GM18951 (cell line): ENCODE data around the gene FCF1.
A peak's percentile ranks its signal among the peaks of the same experiment; 100 is the strongest.

Experiments used
- POLR2A ChIP-seq: IDR thresholded peaks from 4 replicates; pipeline ENCODE4 v1.6.1; 2011; ENCODE audit warnings: mild to moderate bottlenecking; ENCODE audit not compliant: insufficient read length, insufficient read depth; ENCODE audit errors: extremely low read depth
- in situ Hi-C: fragments of 300-500 bp; cut with MboI; formaldehyde crosslinking; loops from one replicate; pipeline ENCODE4 v1.12.0; 2022; ENCODE audit warnings: low sequenced_read_pairs, mixed read lengths, inconsistent platforms; ENCODE audit not compliant: unreplicated experiment

Gene FCF1

GRCh38 chr14:74712499-74713394, at the start of gene FCF1, which contains the start of gene AREL1:
Gene FCF1, plus strand, starts transcription at chr14:74713144. Its CDS starts 54 bp downstream, at chr14:74713198.
Gene AREL1, minus strand, starts transcription at chr14:74713080. Its CDS starts 27,465 bp downstream, at chr14:74685615.
- TF ChIP-seq POLR2A, result peak; percentile 91
- in situ Hi-C loops, result no loop called here

GRCh38 chr14:74663884-74664283, 49.1 kb upstream of the FCF1 start:
- TF ChIP-seq POLR2A, result no peak
- in situ Hi-C loops, result no loop called here

GRCh38 chr14:74664717-74665116, 48.2 kb upstream of the FCF1 start:
- TF ChIP-seq POLR2A, result no peak
- in situ Hi-C loops, result no loop called here

GRCh38 chr14:74667758-74668157, 45.2 kb upstream of the FCF1 start:
- in situ Hi-C loops, result no loop called here
- no peak for TF ChIP-seq POLR2A

GRCh38 chr14:74669256-74669655, 43.7 kb upstream of the FCF1 start:
- TF ChIP-seq POLR2A, result no peak
- in situ Hi-C loops, result no loop called here

GRCh38 chr14:74669846-74670245, 43.1 kb upstream of the FCF1 start:
- in situ Hi-C loops, result no loop called here
- no peak for TF ChIP-seq POLR2A

- in situ Hi-C loops, result no loop called here
- TF ChIP-seq POLR2A, result no peak
These were observed 42.1 kb upstream of the FCF1 start for GRCh38 chr14:74670726-74671411.

- in situ Hi-C loops, result no loop called here
- TF ChIP-seq POLR2A, result no peak
These were observed 41.2 kb upstream of the FCF1 start for GRCh38 chr14:74671789-74672188.

- in situ Hi-C loops, result no loop called here
- no peak for TF ChIP-seq POLR2A
These were observed 39.2 kb upstream of the FCF1 start for GRCh38 chr14:74673768-74674167.

- TF ChIP-seq POLR2A, result no peak
- in situ Hi-C loops, result no loop called here
These were observed 37.7 kb upstream of the FCF1 start for GRCh38 chr14:74675219-74675618.

- TF ChIP-seq POLR2A, result no peak
- in situ Hi-C loops, result no loop called here
These were observed 30.6 kb upstream of the FCF1 start for GRCh38 chr14:74682169-74682952.

GRCh38 chr14:74683406-74683805, 29.5 kb upstream of the FCF1 start:
- in situ Hi-C loops, result no loop called here
- TF ChIP-seq POLR2A, result no peak

- TF ChIP-seq POLR2A, result no peak
These were observed 28.5 kb upstream of the FCF1 start for GRCh38 chr14:74684434-74684833.

More at GRCh38 chr14:74684434-74684833, 28.5 kb upstream of the FCF1 start:
- in situ Hi-C loops, result no loop called here
